Measurements from ENCODE around the gene CYB5R4.

The CYB5R4 gene

GRCh38 chr6:83849610-83850009, 9.9 kb upstream of the CYB5R4 start:
- Histone ChIP-seq H3K4me2 (ENCODE audit: low read length) (no peak overlapping the region), H3K27me3 (ENCODE audit: low read depth, low read length) (no peaks in the 10 kb centered on the region), H3K4me3 (ENCODE audit: low read length) (no peak overlapping the region), H4K20me1 (ENCODE audit: insufficient read depth, low read length) (no peaks in the 10 kb centered on the region), H3K36me3 (replicated peaks; ENCODE audit: low read depth, low read length) (no peaks in the 10 kb centered on the region), H3K79me2 (ENCODE audit: low read length) (no peaks in the 10 kb centered on the region), H2AFZ (ENCODE audit: low read depth, low read length) (no peak overlapping the region), H3K9me3 (ENCODE audit: insufficient read depth, low read length) (no peaks in the 10 kb centered on the region), H3K4me1 (ENCODE audit: low read length) (peaks cover 41% of the 10 kb centered on the region), H3K9ac (ENCODE audit: low read length) (no peak overlapping the region), H3K27ac (ENCODE audit: low read length) (no peak overlapping the region)
- no peak for TF ChIP-seq EZH2phosphoT487 (IDR thresholded peaks at IDR 0.05; ENCODE audit: low read depth)
- TF ChIP-seq, protein P1, sequence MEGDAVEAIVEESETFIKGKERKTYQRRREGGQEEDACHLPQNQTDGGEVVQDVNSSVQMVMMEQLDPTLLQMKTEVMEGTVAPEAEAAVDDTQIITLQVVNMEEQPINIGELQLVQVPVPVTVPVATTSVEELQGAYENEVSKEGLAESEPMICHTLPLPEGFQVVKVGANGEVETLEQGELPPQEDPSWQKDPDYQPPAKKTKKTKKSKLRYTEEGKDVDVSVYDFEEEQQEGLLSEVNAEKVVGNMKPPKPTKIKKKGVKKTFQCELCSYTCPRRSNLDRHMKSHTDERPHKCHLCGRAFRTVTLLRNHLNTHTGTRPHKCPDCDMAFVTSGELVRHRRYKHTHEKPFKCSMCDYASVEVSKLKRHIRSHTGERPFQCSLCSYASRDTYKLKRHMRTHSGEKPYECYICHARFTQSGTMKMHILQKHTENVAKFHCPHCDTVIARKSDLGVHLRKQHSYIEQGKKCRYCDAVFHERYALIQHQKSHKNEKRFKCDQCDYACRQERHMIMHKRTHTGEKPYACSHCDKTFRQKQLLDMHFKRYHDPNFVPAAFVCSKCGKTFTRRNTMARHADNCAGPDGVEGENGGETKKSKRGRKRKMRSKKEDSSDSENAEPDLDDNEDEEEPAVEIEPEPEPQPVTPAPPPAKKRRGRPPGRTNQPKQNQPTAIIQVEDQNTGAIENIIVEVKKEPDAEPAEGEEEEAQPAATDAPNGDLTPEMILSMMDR (IDR thresholded peaks at IDR 0.05; ENCODE audit: low read depth, low read length) = no peak

- Histone ChIP-seq H3K79me2 (ENCODE audit: low read length) (no peaks in the 10 kb centered on the region), H3K4me1 (ENCODE audit: low read length) (peaks cover 17% of the 10 kb centered on the region), H3K27ac (ENCODE audit: low read length) (no peak overlapping the region), H3K9me3 (ENCODE audit: insufficient read depth, low read length) (no peaks in the 10 kb centered on the region), H3K4me2 (ENCODE audit: low read length) (no peak overlapping the region), H4K20me1 (ENCODE audit: insufficient read depth, low read length) (no peaks in the 10 kb centered on the region), H3K27me3 (ENCODE audit: low read depth, low read length) (no peaks in the 10 kb centered on the region), H2AFZ (ENCODE audit: low read depth, low read length) (no peak overlapping the region), H3K4me3 (ENCODE audit: low read length) (no peak overlapping the region), H3K9ac (ENCODE audit: low read length) (no peak overlapping the region), H3K36me3 (replicated peaks; ENCODE audit: low read depth, low read length) (no peaks in the 10 kb centered on the region)
- TF ChIP-seq EZH2phosphoT487 (IDR thresholded peaks at IDR 0.05; ENCODE audit: low read depth) = no peak
- TF ChIP-seq, protein P1 (IDR thresholded peaks at IDR 0.05; ENCODE audit: low read depth, low read length) = no peak
These were observed 6.8 kb upstream of the CYB5R4 start for GRCh38 chr6:83852528-83853177.

DNA sequence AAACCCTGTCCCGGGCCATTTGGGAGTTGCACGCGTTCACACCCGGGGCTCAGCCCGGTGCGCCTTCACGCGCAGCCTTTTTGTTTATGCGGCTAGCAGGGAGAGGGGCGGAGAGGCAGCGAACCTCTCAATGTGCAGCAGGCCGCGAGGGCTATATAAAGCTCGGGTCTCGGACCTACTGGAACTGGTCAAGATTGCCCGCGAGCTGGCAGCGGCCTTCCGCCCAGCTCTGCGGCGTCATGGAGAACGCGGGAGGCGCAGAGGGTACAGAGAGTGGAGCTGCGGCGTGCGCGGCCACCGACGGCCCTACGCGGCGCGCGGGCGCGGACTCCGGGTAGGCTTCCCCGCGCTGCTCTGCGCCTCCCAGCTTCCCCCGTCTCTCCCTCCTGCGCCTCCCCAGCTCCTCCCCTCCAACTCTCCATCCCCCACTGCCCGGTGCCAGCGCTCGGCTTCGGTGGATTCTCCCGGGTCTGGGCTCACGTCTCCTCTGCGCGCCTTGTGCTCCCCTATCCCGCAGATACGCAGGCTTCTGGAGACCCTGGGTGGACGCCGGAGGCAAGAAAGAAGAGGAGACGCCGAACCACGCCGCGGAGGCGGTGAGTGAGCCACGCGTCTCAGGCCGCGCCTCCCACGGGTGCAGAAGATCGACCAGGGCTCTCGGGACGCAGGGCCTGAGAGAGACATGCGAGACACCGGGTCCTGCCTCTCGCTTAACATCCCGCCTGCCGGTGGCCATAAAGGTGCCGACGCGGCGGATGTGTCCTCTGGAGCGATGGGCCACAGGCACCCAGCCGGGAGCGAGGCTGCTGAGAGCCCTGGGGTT, 6.1 kb upstream of the CYB5R4 start, which contains the start of gene RIPPLY2:
Gene RIPPLY2, plus strand, starts transcription at position 183 of the 823 bp plus-strand sequence. Its CDS starts 57 bp downstream, at position 240.
- no peaks in the 10 kb centered on the region for H3K79me2 ChIP-seq (ENCODE audit: low read length)
- H3K4me2 ChIP-seq (ENCODE audit: low read length) = no peak within 1 kb of the TSS
- H3K4me3 ChIP-seq (ENCODE audit: low read length) = no peak within 1 kb of the TSS
- peaks cover 10% of the 10 kb centered on the region for H3K4me1 ChIP-seq (ENCODE audit: low read length)
- H2AFZ ChIP-seq (ENCODE audit: low read depth, low read length) = no peak within 1 kb of the TSS
- H3K9ac ChIP-seq (ENCODE audit: low read length) = no peak within 1 kb of the TSS
- H3K9me3 ChIP-seq (ENCODE audit: insufficient read depth, low read length) = no peaks in the 10 kb centered on the region
- TF ChIP-seq, protein P1 (IDR thresholded peaks at IDR 0.05; ENCODE audit: low read depth, low read length) = no peak
- TF ChIP-seq EZH2phosphoT487 (IDR thresholded peaks at IDR 0.05; ENCODE audit: low read depth) = no peak
- H3K27me3 ChIP-seq (ENCODE audit: low read depth, low read length) = no peaks in the 10 kb centered on the region
- H4K20me1 ChIP-seq (ENCODE audit: insufficient read depth, low read length) = no peaks in the 10 kb centered on the region
- H3K27ac ChIP-seq (ENCODE audit: low read length) = no peak within 1 kb of the TSS
- no peaks in the 10 kb centered on the region for H3K36me3 ChIP-seq (replicated peaks; ENCODE audit: low read depth, low read length)

DNA sequence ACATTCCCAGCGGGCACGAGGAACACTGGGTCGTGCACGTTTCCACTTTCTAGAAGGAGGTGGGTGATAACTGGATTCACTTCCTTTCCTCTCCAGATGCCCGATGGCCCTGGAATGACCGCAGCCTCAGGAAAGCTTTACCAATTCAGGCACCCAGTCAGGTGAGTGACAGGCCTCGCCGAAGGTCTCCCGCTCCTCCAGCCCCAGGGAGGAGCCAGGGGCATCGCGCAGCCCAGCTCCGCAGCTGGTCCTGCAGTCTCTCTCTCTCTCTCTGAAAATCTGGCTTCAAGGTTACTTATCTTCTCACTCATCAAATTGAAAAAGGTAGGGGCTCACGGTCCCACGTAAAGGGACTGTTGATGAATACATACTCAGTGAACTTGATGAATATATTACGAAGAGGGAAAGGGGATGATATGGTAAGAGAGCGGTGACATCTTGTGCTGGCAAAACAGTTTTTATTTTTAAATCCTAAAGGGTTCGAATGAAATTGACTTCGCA, 5.4 kb upstream of the CYB5R4 start:
- Histone ChIP-seq H3K79me2 (ENCODE audit: low read length) (no peaks in the 10 kb centered on the region), H3K36me3 (replicated peaks; ENCODE audit: low read depth, low read length) (no peaks in the 10 kb centered on the region), H3K4me2 (ENCODE audit: low read length) (no peak overlapping the region), H4K20me1 (ENCODE audit: insufficient read depth, low read length) (no peaks in the 10 kb centered on the region), H3K9ac (ENCODE audit: low read length) (no peak overlapping the region), H3K4me1 (ENCODE audit: low read length) (peaks cover 8% of the 10 kb centered on the region; the same call in 1 of the 2 replicates), H3K9me3 (ENCODE audit: insufficient read depth, low read length) (no peaks in the 10 kb centered on the region), H3K4me3 (ENCODE audit: low read length) (no peak overlapping the region), H3K27me3 (ENCODE audit: low read depth, low read length) (no peaks in the 10 kb centered on the region), H3K27ac (ENCODE audit: low read length) (no peak overlapping the region), H2AFZ (ENCODE audit: low read depth, low read length) (no peak overlapping the region)
- no peak for TF ChIP-seq EZH2phosphoT487 (IDR thresholded peaks at IDR 0.05; ENCODE audit: low read depth)
- TF ChIP-seq, protein P1 (IDR thresholded peaks at IDR 0.05; ENCODE audit: low read depth, low read length) = no peak
